Adipose tissue (tissue), 3 donors: ENCODE results near the gene GAS1. TPM values are rescaled to one million over a fixed set of nuclear protein-coding genes. Genes with fewer than 3 reads are reported as not detected.

Source experiments
- H3K27ac ChIP-seq: one replicate; pipeline ENCODE4 v1.5.1; 2013; ENCODE audit warnings: low read depth, low read length
- WGBS, 3 donors: extraction: QIAGEN DNeasy Blood & Tissue Kit; methylation state at CpG; one replicate each; pipeline ENCODE4 v1.1.7; 2013; 5-methylcytosine and 5-hydroxymethylcytosine counted together
- polyA plus RNA-seq, 3 donors: library from polyadenylated mRNA; stranded (reverse); fragments of 200-250 nt; gene quantifications; one replicate each; pipeline ENCODE4 v1.2.3, GENCODE V29; 2013
- donor health status: healthy with polysubstance abuse.
- donor health status: Bipolar disorder and iron deficiency.
- donor health status: healthy.

The GAS1 gene
- polyA plus RNA-seq, 3 donors, result 8.3 to 67.1 (median 35.0) TPM

GRCh38 chr9:86968258-86968920, 21.1 kb upstream of the GAS1 start:
- WGBS, 3 donors, result 68 to 89% (median 72%) methylated on average over 8 of the region's 8 CpGs
- H3K27ac ChIP-seq, result no peak overlapping the region

- WGBS, 3 donors, result 78 to 85% (median 81%) methylated on average over 10 of the region's 10 CpGs
- no peak overlapping the region for H3K27ac ChIP-seq
Measured at GRCh38 chr9:86966852-86967511, 19.7 kb upstream of the GAS1 start.

GRCh38 chr9:86965636-86966395, 18.5 kb upstream of the GAS1 start:
- no peak overlapping the region for H3K27ac ChIP-seq
- 46 to 47% (median 47%) methylated on average over 5 of the region's 5 CpGs for WGBS, 3 donors

GRCh38 chr9:86962692-86963091, 15.4 kb upstream of the GAS1 start:
- WGBS, 3 donors, result 64 to 76% (median 72%) methylated on average over 9 of the region's 9 CpGs
- no peak overlapping the region for H3K27ac ChIP-seq

GRCh38 chr9:86960938-86961337, 13.6 kb upstream of the GAS1 start:
- 70 to 89% (median 80%) methylated on average over 6 of the region's 6 CpGs for WGBS, 3 donors
- H3K27ac ChIP-seq, result no peak overlapping the region

GRCh38 chr9:86958203-86958602, 10.9 kb upstream of the GAS1 start:
- H3K27ac ChIP-seq, result no peak overlapping the region
- WGBS, 3 donors, result 89 to 100% (median 94%) methylated on average over 1 of the region's 1 CpG

- H3K27ac ChIP-seq, result no peak overlapping the region
- WGBS, 3 donors, result 60 to 81% (median 68%) methylated on average over 4 of the region's 4 CpGs
Measured at GRCh38 chr9:86955561-86955960, 8.3 kb upstream of the GAS1 start.

- H3K27ac ChIP-seq, result no peak overlapping the region
- WGBS, 3 donors, result 69 to 93% (median 80%) methylated on average over 2 of the region's 2 CpGs
Measured at GRCh38 chr9:86955042-86955441, 7.7 kb upstream of the GAS1 start.

- H3K27ac ChIP-seq, result no peak overlapping the region
- WGBS, 3 donors, result 93 to 95% (median 93%) methylated on average over 5 of the region's 5 CpGs
Measured at GRCh38 chr9:86953181-86953580, 5.9 kb upstream of the GAS1 start.

- 1% methylated on average over 36 of the region's 36 CpGs for WGBS, 3 donors
- peak overlapping the region; percentile 32 for H3K27ac ChIP-seq
Measured at GRCh38 chr9:86948074-86948929, 996 bp upstream of the GAS1 start.

GRCh38 chr9:86946201-86947145, 833 bp downstream of the GAS1 start:
- H3K27ac ChIP-seq, result peak overlapping the region; percentile 21
- WGBS, 3 donors, result 0 to 1% (median 0%) methylated on average over 75 to 125 of the region's 125 CpGs

- H3K27ac ChIP-seq, result peak overlapping the region; percentile 21
- 0 to 1% (median 1%) methylated on average over 50 to 62 of the region's 62 CpGs for WGBS, 3 donors
Measured at GRCh38 chr9:86945728-86946200, 1.5 kb downstream of the GAS1 start.

- 5 to 14% (median 12%) methylated on average over 27 of the region's 27 CpGs for WGBS, 3 donors
- H3K27ac ChIP-seq, result no peak overlapping the region
Measured at GRCh38 chr9:86944796-86945727, 2.2 kb downstream of the GAS1 start.

GRCh38 chr9:86943201-86944113, 3.8 kb downstream of the GAS1 start:
- 9 to 31% (median 30%) methylated on average over 12 of the region's 12 CpGs for WGBS, 3 donors
- H3K27ac ChIP-seq, result no peak overlapping the region
